ENCODE data around the gene DDX51. TPM values are rescaled to one million over a fixed set of nuclear protein-coding genes. Genes with fewer than 3 reads are reported as not detected.

DDX51 gene
- 6.5 and 6.9 TPM in 2 replicates for polyA plus RNA-seq (2013)

- DNase-seq, result peak; percentile 90 to 96
- Histone ChIP-seq H2BK12ac (ENCODE audit: low read length) (no peak within 1 kb of the TSS), H4K8ac (ENCODE audit: low read depth, low read length) (peak within 1 kb of the TSS; percentile 99), H3K4me1 (ENCODE audit: control insufficient read depth in 1 of 2, insufficient read depth in 2 of 2, low read length in 2 of 2) (peaks cover 10 to 16% of the 10 kb centered on the region in 2 experiments), H3K27me3 (ENCODE audit: insufficient read depth, low read length) (no peaks in the 10 kb centered on the region), H3K9ac (ENCODE audit: low read length) (peak within 1 kb of the TSS; percentile 87), H2BK120ac (ENCODE audit: insufficient read depth, low read length, poor library complexity) (peak within 1 kb of the TSS; percentile 75), H3K79me2 (ENCODE audit: control insufficient read depth, insufficient read depth, low read length, poor library complexity) (peaks cover 6% of the 10 kb centered on the region), H3K4ac (ENCODE audit: low read depth, low read length) (peak within 1 kb of the TSS; percentile 91), H2AFZ (ENCODE audit: insufficient read depth, low read length, poor library complexity) (peak within 1 kb of the TSS; percentile 95), H3K4me2 (ENCODE audit: low read length) (peak within 1 kb of the TSS; percentile 96), H3K27ac (ENCODE audit: low read depth, low read length) (no peak within 1 kb of the TSS), H3K4me3 (ENCODE audit: low read depth, low read length) (peak within 1 kb of the TSS; percentile 97), H3K9me3 (ENCODE audit: insufficient read depth, low read depth, low read length) (peaks cover 2% of the 10 kb centered on the region), H3K36me3 (ENCODE audit: control insufficient read depth in 1 of 2, insufficient read depth in 2 of 2, low read length in 2 of 2) (peaks cover 52 to 58% of the 10 kb centered on the region in 2 experiments), H4K12ac (ENCODE audit: low read depth, low read length) (peak within 1 kb of the TSS; percentile 90), H3K23ac (ENCODE audit: low read length) (no peak within 1 kb of the TSS), H2BK5ac (ENCODE audit: low read depth, low read length, poor library complexity) (peak within 1 kb of the TSS; percentile 35), H3K79me1 (ENCODE audit: low read length) (peaks cover 2% of the 10 kb centered on the region), H3K14ac (ENCODE audit: low read length) (peak within 1 kb of the TSS; percentile 96), H4K91ac (ENCODE audit: low read depth, low read length) (peak within 1 kb of the TSS; percentile 75), H2AK5ac (ENCODE audit: low read length) (peak within 1 kb of the TSS; percentile 44), H3K18ac (ENCODE audit: low read length) (peak within 1 kb of the TSS; percentile 87)
- WGBS (ENCODE audit: extremely low coverage, insufficient coverage, insufficient read length), result no CpG with 5 or more reads among the region's 100 CpGs
Observed at GRCh38 chr12:132144115-132144809, at the start of gene DDX51, which contains the start of gene NOC4L. Gene DDX51 (minus strand): TSS chr12:132144319. CDS start chr12:132144296, 23 bp downstream. Gene NOC4L (plus strand): TSS chr12:132144457. CDS start chr12:132144489, 32 bp downstream.

GRCh38 chr12:132191715-132192553 is 47.8 kb upstream of the DDX51 start:
- H4K8ac ChIP-seq (ENCODE audit: low read depth, low read length), result no peak overlapping the region

GRCh38 chr12:132190834-132191500 is 46.8 kb upstream of the DDX51 start:
- H4K12ac ChIP-seq (ENCODE audit: low read depth, low read length), result no peak overlapping the region
- peaks cover 23% of the 10 kb centered on the region for H3K9me3 ChIP-seq (ENCODE audit: insufficient read depth, low read depth, low read length)
- no peak for DNase-seq
- no peak overlapping the region for H2BK120ac ChIP-seq (ENCODE audit: insufficient read depth, low read length, poor library complexity)
- no peak overlapping the region for H3K9ac ChIP-seq (ENCODE audit: low read length)
- no peak overlapping the region for H4K91ac ChIP-seq (ENCODE audit: low read depth, low read length)
- H3K14ac ChIP-seq (ENCODE audit: low read length), result no peak overlapping the region
- peaks cover 11% of the 10 kb centered on the region for H3K27me3 ChIP-seq (ENCODE audit: insufficient read depth, low read length)
- H3K79me1 ChIP-seq (ENCODE audit: low read length), result peaks cover 7% of the 10 kb centered on the region
- peaks cover 9 to 10% of the 10 kb centered on the region in 2 experiments for H3K4me1 ChIP-seq (ENCODE audit: control insufficient read depth in 1 of 2, insufficient read depth in 2 of 2, low read length in 2 of 2)
- no peak overlapping the region for H3K4me2 ChIP-seq (ENCODE audit: low read length)
- H3K18ac ChIP-seq (ENCODE audit: low read length), result no peak overlapping the region
- H3K4me3 ChIP-seq (ENCODE audit: low read depth, low read length), result no peak overlapping the region
- H4K8ac ChIP-seq (ENCODE audit: low read depth, low read length), result no peak overlapping the region
- no peak overlapping the region for H3K27ac ChIP-seq (ENCODE audit: low read depth, low read length)
- H2AK5ac ChIP-seq (ENCODE audit: low read length), result no peak overlapping the region
- no peak overlapping the region for H2AFZ ChIP-seq (ENCODE audit: insufficient read depth, low read length, poor library complexity)
- no peak overlapping the region for H3K23ac ChIP-seq (ENCODE audit: low read length)
- no peak overlapping the region for H3K4ac ChIP-seq (ENCODE audit: low read depth, low read length)
- H3K79me2 ChIP-seq (ENCODE audit: control insufficient read depth, insufficient read depth, low read length, poor library complexity), result peaks cover 2% of the 10 kb centered on the region
- no peak overlapping the region for H2BK5ac ChIP-seq (ENCODE audit: low read depth, low read length, poor library complexity)
- no CpG with 5 or more reads among the region's 30 CpGs for WGBS (ENCODE audit: extremely low coverage, insufficient coverage, insufficient read length)
- H2BK12ac ChIP-seq (ENCODE audit: low read length), result no peak overlapping the region
- no peaks in the 10 kb centered on the region for H3K36me3 ChIP-seq (ENCODE audit: control insufficient read depth in 1 of 2, insufficient read depth in 2 of 2, low read length in 2 of 2)

More at GRCh38 chr12:132191715-132192553, 47.8 kb upstream of the DDX51 start:
- no peak overlapping the region for H3K23ac ChIP-seq (ENCODE audit: low read length)
- H3K18ac ChIP-seq (ENCODE audit: low read length), result no peak overlapping the region
- H4K12ac ChIP-seq (ENCODE audit: low read depth, low read length), result no peak overlapping the region
- H3K27ac ChIP-seq (ENCODE audit: low read depth, low read length), result no peak overlapping the region
- WGBS (ENCODE audit: extremely low coverage, insufficient coverage, insufficient read length), result no CpG with 5 or more reads among the region's 31 CpGs
- peaks cover 11% of the 10 kb centered on the region for H3K27me3 ChIP-seq (ENCODE audit: insufficient read depth, low read length)
- peaks cover 23% of the 10 kb centered on the region for H3K9me3 ChIP-seq (ENCODE audit: insufficient read depth, low read depth, low read length)
- H4K91ac ChIP-seq (ENCODE audit: low read depth, low read length), result no peak overlapping the region
- H3K14ac ChIP-seq (ENCODE audit: low read length), result no peak overlapping the region
- H3K9ac ChIP-seq (ENCODE audit: low read length), result no peak overlapping the region
- no peak overlapping the region for H2BK120ac ChIP-seq (ENCODE audit: insufficient read depth, low read length, poor library complexity)
- no peak for DNase-seq
- H3K4me3 ChIP-seq (ENCODE audit: low read depth, low read length), result no peak overlapping the region
- H2AFZ ChIP-seq (ENCODE audit: insufficient read depth, low read length, poor library complexity), result no peak overlapping the region
- H3K4ac ChIP-seq (ENCODE audit: low read depth, low read length), result no peak overlapping the region
- no peak overlapping the region for H2BK12ac ChIP-seq (ENCODE audit: low read length)
- H3K79me2 ChIP-seq (ENCODE audit: control insufficient read depth, insufficient read depth, low read length, poor library complexity), result peaks cover 2% of the 10 kb centered on the region
- no peaks in the 10 kb centered on the region for H3K36me3 ChIP-seq (ENCODE audit: control insufficient read depth in 1 of 2, insufficient read depth in 2 of 2, low read length in 2 of 2)
- peaks cover 7% of the 10 kb centered on the region for H3K79me1 ChIP-seq (ENCODE audit: low read length)
- H2BK5ac ChIP-seq (ENCODE audit: low read depth, low read length, poor library complexity), result no peak overlapping the region
- peaks cover 9 to 10% of the 10 kb centered on the region in 2 experiments for H3K4me1 ChIP-seq (ENCODE audit: control insufficient read depth in 1 of 2, insufficient read depth in 2 of 2, low read length in 2 of 2)
- H2AK5ac ChIP-seq (ENCODE audit: low read length), result no peak overlapping the region
- H3K4me2 ChIP-seq (ENCODE audit: low read length), result no peak overlapping the region
